ENCODE data around the gene SLC16A14. TPM values are rescaled to one million over a fixed set of nuclear protein-coding genes. Genes with fewer than 3 reads are reported as not detected.

The SLC16A14 gene
- total RNA-seq, 1 donor from 2014 or later = 4.4 TPM

DNA sequence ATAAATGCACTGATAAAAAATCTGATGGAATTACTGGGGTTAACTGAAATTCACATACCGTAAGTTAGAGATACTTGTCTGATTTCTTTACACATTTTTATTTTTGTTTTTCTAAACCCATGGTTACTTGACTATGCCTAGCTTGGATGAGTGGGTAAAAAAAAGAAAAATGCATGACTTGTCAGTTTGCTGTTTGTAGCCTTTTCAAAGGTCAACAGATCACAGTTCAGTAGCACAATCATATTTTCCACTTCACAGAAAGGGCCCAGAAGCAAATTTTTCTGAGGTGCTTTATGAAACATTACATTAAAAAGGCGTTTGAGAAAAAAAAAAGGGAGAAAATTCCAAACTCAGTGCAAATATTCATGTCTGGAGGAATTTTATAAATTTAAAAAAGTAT is 16.4 kb downstream of the SLC16A14 start:
- Mint-ChIP-seq H3K4me1 (ENCODE audit: low read depth, unreplicated experiment) (no peaks in the 10 kb centered on the region), H3K36me3 (ENCODE audit: unreplicated experiment) (no peaks in the 10 kb centered on the region), H3K4me3 (ENCODE audit: unreplicated experiment) (no peak overlapping the region), H3K27me3 (ENCODE audit: unreplicated experiment) (peaks cover 2% of the 10 kb centered on the region), H3K9me3 (ENCODE audit: unreplicated experiment) (no peaks in the 10 kb centered on the region), H3K27ac (ENCODE audit: unreplicated experiment) (no peak overlapping the region)
- DNase-seq = no peak
- TF ChIP-seq, protein P1, sequence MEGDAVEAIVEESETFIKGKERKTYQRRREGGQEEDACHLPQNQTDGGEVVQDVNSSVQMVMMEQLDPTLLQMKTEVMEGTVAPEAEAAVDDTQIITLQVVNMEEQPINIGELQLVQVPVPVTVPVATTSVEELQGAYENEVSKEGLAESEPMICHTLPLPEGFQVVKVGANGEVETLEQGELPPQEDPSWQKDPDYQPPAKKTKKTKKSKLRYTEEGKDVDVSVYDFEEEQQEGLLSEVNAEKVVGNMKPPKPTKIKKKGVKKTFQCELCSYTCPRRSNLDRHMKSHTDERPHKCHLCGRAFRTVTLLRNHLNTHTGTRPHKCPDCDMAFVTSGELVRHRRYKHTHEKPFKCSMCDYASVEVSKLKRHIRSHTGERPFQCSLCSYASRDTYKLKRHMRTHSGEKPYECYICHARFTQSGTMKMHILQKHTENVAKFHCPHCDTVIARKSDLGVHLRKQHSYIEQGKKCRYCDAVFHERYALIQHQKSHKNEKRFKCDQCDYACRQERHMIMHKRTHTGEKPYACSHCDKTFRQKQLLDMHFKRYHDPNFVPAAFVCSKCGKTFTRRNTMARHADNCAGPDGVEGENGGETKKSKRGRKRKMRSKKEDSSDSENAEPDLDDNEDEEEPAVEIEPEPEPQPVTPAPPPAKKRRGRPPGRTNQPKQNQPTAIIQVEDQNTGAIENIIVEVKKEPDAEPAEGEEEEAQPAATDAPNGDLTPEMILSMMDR (IDR thresholded peaks at IDR 0.05; ENCODE audit: partially characterized antibody, unreplicated experiment) = no peak

DNA sequence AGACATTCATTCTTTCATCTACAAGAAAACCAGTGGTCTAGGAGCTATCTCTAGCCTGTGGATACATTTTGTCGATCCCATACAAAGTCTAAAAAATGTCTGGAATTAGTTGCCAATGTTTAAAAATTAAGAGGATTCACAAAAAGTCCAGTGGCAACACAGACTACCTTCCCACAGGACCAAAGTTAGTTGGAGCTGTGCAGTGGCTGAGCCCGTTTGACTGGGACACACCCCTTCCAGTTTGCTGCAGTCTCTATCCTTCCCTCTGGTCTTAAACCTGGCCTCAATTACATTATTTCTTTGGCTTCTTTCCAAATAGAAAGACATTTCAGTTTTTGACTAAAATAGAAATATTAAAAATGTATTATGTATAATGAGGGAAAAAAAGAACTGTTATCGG is 18.6 kb downstream of the SLC16A14 start:
- no peaks in the 10 kb centered on the region for H3K4me1 Mint-ChIP-seq (ENCODE audit: low read depth, unreplicated experiment)

DNA sequence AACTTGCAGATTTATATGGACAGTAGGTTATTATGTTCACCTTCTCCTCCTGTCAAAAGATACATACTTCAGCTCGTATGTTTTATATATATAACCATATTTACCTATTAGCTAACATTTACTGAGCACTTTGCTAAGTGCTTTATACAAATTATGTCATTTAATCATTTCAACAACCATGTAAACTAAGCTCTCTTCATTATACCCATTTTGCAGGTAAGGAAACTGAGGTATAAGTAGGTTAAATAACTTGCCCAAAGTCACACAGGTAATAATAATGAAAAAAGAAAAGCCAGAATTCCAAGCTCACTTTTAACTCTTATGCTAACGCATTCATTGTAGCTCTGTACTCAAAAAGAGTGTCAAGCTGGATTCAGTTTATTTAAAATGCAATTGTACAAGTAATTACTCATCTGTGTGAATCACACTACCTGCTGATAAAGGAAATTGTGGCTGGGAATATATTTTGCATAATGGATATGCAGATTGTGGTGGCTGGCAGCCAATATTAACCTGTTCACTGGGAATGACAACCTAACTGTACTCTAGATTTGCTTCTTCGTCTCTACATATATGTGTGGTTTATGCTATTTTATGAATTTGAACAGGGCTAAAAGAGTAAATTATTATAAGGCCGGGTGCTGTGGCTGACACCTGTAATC is 20.6 kb downstream of the SLC16A14 start:
- Mint-ChIP-seq H3K36me3 (ENCODE audit: unreplicated experiment) (no peaks in the 10 kb centered on the region), H3K27ac (ENCODE audit: unreplicated experiment) (no peak overlapping the region), H3K4me1 (ENCODE audit: low read depth, unreplicated experiment) (no peaks in the 10 kb centered on the region), H3K9me3 (ENCODE audit: unreplicated experiment) (peaks cover 3% of the 10 kb centered on the region), H3K27me3 (ENCODE audit: unreplicated experiment) (peaks cover 2% of the 10 kb centered on the region), H3K4me3 (ENCODE audit: unreplicated experiment) (no peak overlapping the region)
- DNase-seq = no peak
- TF ChIP-seq, protein P1 (IDR thresholded peaks at IDR 0.05; ENCODE audit: partially characterized antibody, unreplicated experiment) = no peak

More for the DNA sequence above, 18.6 kb downstream of the SLC16A14 start:
- Mint-ChIP-seq H3K27ac (ENCODE audit: unreplicated experiment) (no peak overlapping the region), H3K27me3 (ENCODE audit: unreplicated experiment) (peaks cover 2% of the 10 kb centered on the region), H3K36me3 (ENCODE audit: unreplicated experiment) (no peaks in the 10 kb centered on the region), H3K9me3 (ENCODE audit: unreplicated experiment) (no peaks in the 10 kb centered on the region), H3K4me3 (ENCODE audit: unreplicated experiment) (no peak overlapping the region)
- TF ChIP-seq, protein P1 (IDR thresholded peaks at IDR 0.05; ENCODE audit: partially characterized antibody, unreplicated experiment) = no peak
- no peak for DNase-seq

DNA sequence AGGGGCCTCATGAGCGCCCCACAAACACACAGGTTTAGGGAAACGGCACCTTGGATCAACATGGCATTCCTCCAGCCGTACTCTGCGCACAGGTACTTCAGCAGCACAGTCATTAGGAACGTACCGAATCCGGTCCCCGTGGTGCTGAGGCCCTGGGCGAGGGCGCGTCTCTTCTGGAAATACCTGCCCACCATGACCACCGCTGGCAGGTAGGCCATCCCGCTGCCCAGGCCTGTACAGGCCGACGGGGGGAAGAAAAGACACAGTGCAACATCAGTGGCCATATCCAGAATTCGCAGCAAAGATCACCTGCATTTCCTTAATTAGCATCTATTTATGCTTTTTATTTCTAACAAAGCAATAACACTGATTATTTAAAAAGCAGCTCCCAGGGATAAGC is 22.2 kb downstream of the SLC16A14 start:
- Mint-ChIP-seq H3K9me3 (ENCODE audit: unreplicated experiment) (peaks cover 3% of the 10 kb centered on the region), H3K27me3 (ENCODE audit: unreplicated experiment) (peaks cover 2% of the 10 kb centered on the region), H3K4me3 (ENCODE audit: unreplicated experiment) (no peak overlapping the region), H3K36me3 (ENCODE audit: unreplicated experiment) (no peaks in the 10 kb centered on the region), H3K4me1 (ENCODE audit: low read depth, unreplicated experiment) (no peaks in the 10 kb centered on the region), H3K27ac (ENCODE audit: unreplicated experiment) (no peak overlapping the region)
- no peak for DNase-seq
- TF ChIP-seq, protein P1 (IDR thresholded peaks at IDR 0.05; ENCODE audit: partially characterized antibody, unreplicated experiment) = no peak

GRCh38 chr2:230043461-230043860 is 25.3 kb downstream of the SLC16A14 start:
- TF ChIP-seq, protein P1 (IDR thresholded peaks at IDR 0.05; ENCODE audit: partially characterized antibody, unreplicated experiment) = no peak
- peaks cover 3% of the 10 kb centered on the region for H3K9me3 Mint-ChIP-seq (ENCODE audit: unreplicated experiment)
- H3K27ac Mint-ChIP-seq (ENCODE audit: unreplicated experiment) = no peak overlapping the region
- no peaks in the 10 kb centered on the region for H3K4me1 Mint-ChIP-seq (ENCODE audit: low read depth, unreplicated experiment)
- no peaks in the 10 kb centered on the region for H3K36me3 Mint-ChIP-seq (ENCODE audit: unreplicated experiment)
- peaks cover 3% of the 10 kb centered on the region for H3K27me3 Mint-ChIP-seq (ENCODE audit: unreplicated experiment)
- no peak overlapping the region for H3K4me3 Mint-ChIP-seq (ENCODE audit: unreplicated experiment)
- DNase-seq = no peak

Data from glutamatergic neuron (in vitro differentiated cells).